Breast epithelium (tissue), 4 donors: ENCODE results near the gene ZNF76. TPM values are rescaled to one million over a fixed set of nuclear protein-coding genes. Genes with fewer than 3 reads are reported as not detected.

Source experiments
- DNase-seq, 2 donors: peaks; one replicate each; pipeline ENCODE4 v3.0.0-alpha.2; 2019; ENCODE audit warnings: low spot score in 2 of 2
- H3K27ac ChIP-seq, 2 donors: fragments of 200-600 bp; sonication (generic) in 1 of 2; one replicate each; pipeline ENCODE4 v1.5.1; 2016 to 2019; ENCODE audit warnings: mild to moderate bottlenecking in 1 of 2
- H3K27me3 ChIP-seq, 2 donors: fragments of 200-600 bp; sonication (generic) in 1 of 2; one replicate each; pipeline versions ENCODE4 v1.5.1 to v1.6.0; 2017 to 2019; ENCODE audit warnings: control low read depth in 1 of 2, mild to moderate bottlenecking in 1 of 2
- H3K36me3 ChIP-seq: fragments of 200-600 bp; one replicate; pipeline ENCODE4 v1.5.1; 2019
- H3K4me1 ChIP-seq, 2 donors: fragments of 200-600 bp; sonication (generic); one replicate each; pipeline ENCODE4 v1.5.1; 2016 to 2019; ENCODE audit warnings: control low read depth in 1 of 2
- H3K4me3 ChIP-seq, 3 donors: fragments of 200-600 bp; sonication (generic); 1 replicate in 2 of 3; 2 replicates in 1 of 3; pipeline ENCODE4 v1.5.1; 2016 to 2019; ENCODE audit warnings: mild to moderate bottlenecking in 3 of 3, moderate library complexity in 2 of 3
- H3K9me3 ChIP-seq, 2 donors: fragments of 200-600 bp; sonication (generic) in 1 of 2; one replicate each; pipeline ENCODE4 v1.5.1; 2016 to 2019; ENCODE audit warnings: control low read depth in 1 of 2
- POLR2A ChIP-seq: fragments of 450-650 bp; IDR thresholded peaks from one replicate; pipeline ENCODE4 v1.6.1; 2016; ENCODE audit warnings: antibody characterized with exemption, mild to moderate bottlenecking, moderate library complexity
- POLR2AphosphoS5 ChIP-seq, 3 donors: sonication (generic); formaldehyde crosslinking; IDR thresholded peaks; one replicate each; pipeline ENCODE4 v1.6.1; 2017; ENCODE audit warnings: antibody characterized with exemption in 3 of 3
- intact Hi-C: fragments of 100-400 bp; cut with DNase I; formaldehyde crosslinking; loops from one replicate; pipeline ENCODE4 v1.15.1; 2023; ENCODE audit warnings: low total_unique reads
- total RNA-seq, 3 donors: library from RNA; depleted of rRNA; stranded (reverse); fragments of >200 nt; gene quantifications; one replicate each; pipeline ENCODE4 v1.1.0, GENCODE V29; 2016
- TF ChIP-seq, protein P1 (sequence below), 3 donors: fragments of 450-650 bp; IDR thresholded peaks; one replicate each; pipeline ENCODE4 v1.5.1; 2016 to 2017; ENCODE audit warnings: antibody characterized with exemption in 3 of 3, mild to moderate bottlenecking in 3 of 3, moderate library complexity in 3 of 3

The ZNF76 gene
- total RNA-seq, 3 donors from 2014 or later, result 32.3 to 53.0 (median 46.9) TPM

DNA sequence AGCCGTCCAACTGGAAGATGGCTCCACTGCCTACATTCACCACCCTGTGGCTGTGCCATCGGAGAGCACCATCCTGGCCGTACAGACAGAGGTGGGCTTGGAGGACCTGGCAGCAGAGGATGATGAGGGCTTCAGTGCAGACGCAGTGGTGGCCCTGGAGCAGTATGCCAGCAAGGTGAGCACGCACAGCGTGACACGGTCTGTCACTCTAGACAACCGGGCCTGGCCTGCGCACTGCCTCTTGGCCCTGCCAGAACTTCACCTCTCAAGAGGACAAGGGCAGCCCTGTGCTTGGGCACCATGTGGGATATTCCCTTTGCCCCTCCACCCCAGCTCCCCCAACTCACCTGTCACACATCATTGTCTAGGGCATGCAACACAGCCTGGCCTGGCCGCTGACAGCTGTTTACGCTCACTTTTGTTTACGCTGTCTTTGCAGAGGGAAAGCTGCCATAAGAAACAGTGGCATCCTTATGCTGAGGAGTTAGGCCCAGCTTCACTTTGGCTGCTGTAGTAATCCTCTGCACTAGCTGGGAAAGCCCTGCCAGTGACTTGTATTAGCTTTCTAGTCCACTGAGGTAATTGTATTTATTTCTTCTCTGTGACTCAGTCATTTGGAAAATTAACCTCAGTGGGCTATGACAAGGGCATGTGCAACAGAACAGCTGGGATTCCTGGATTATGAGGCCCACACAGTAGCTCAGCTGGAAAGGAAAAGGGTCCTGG is 28.3 kb downstream of the ZNF76 start:
- H3K27ac ChIP-seq, result no peak overlapping the region

GRCh38 chr6:35288834-35289233 is 29.3 kb downstream of the ZNF76 start:
- Histone ChIP-seq H3K4me1 (no peaks in the 10 kb centered on the region), H3K9me3 (no peaks in the 10 kb centered on the region), H3K4me3 (no peak overlapping the region), H3K27ac (no peak overlapping the region), H3K36me3 (peaks cover 15% of the 10 kb centered on the region), H3K27me3 (no peaks in the 10 kb centered on the region)
- no peak for DNase-seq
- intact Hi-C loops, result no loop called here
- TF ChIP-seq, protein P1, sequence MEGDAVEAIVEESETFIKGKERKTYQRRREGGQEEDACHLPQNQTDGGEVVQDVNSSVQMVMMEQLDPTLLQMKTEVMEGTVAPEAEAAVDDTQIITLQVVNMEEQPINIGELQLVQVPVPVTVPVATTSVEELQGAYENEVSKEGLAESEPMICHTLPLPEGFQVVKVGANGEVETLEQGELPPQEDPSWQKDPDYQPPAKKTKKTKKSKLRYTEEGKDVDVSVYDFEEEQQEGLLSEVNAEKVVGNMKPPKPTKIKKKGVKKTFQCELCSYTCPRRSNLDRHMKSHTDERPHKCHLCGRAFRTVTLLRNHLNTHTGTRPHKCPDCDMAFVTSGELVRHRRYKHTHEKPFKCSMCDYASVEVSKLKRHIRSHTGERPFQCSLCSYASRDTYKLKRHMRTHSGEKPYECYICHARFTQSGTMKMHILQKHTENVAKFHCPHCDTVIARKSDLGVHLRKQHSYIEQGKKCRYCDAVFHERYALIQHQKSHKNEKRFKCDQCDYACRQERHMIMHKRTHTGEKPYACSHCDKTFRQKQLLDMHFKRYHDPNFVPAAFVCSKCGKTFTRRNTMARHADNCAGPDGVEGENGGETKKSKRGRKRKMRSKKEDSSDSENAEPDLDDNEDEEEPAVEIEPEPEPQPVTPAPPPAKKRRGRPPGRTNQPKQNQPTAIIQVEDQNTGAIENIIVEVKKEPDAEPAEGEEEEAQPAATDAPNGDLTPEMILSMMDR (IDR thresholded peaks at IDR 0.05), result no peak
- TF ChIP-seq POLR2A (no peak), POLR2AphosphoS5 (IDR thresholded peaks at IDR 0.05) (no peak)

More for the DNA sequence above, 28.3 kb downstream of the ZNF76 start:
- Histone ChIP-seq H3K27me3 (no peaks in the 10 kb centered on the region), H3K4me1 (no peaks in the 10 kb centered on the region), H3K4me3 (no peak overlapping the region), H3K36me3 (peaks cover 11% of the 10 kb centered on the region), H3K9me3 (no peaks in the 10 kb centered on the region)
- DNase-seq, result no peak
- TF ChIP-seq, protein P1 (IDR thresholded peaks at IDR 0.05), result no peak
- TF ChIP-seq POLR2A (no peak), POLR2AphosphoS5 (IDR thresholded peaks at IDR 0.05) (no peak)
- intact Hi-C loops, result no loop called here

DNA sequence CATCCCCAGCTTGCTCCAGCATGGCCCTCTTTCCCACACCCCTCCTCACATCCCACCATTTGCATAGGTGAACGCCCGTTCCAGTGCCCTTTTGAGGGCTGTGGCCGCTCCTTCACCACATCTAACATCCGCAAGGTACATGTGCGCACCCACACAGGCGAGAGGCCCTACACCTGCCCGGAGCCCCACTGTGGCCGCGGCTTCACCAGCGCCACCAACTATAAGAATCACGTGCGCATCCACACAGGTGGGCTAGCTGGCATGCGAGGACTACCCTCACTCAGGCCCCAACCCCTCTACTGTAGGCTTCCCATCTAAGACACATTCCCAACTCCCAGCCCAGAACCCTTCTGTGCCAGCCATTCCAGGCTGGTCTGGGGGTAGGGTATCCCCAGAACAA is 32.0 kb downstream of the ZNF76 start:
- no peak for DNase-seq
- Histone ChIP-seq H3K27me3 (no peaks in the 10 kb centered on the region), H3K27ac (no peak overlapping the region), H3K4me3 (no peak overlapping the region), H3K36me3 (peaks cover 15% of the 10 kb centered on the region), H3K9me3 (no peaks in the 10 kb centered on the region), H3K4me1 (no peaks in the 10 kb centered on the region)
- intact Hi-C loops, result no loop called here
- TF ChIP-seq, protein P1 (IDR thresholded peaks at IDR 0.05), result no peak
- no peak for TF ChIP-seq POLR2AphosphoS5 (IDR thresholded peaks at IDR 0.05)
- TF ChIP-seq POLR2A, result no peak

DNA sequence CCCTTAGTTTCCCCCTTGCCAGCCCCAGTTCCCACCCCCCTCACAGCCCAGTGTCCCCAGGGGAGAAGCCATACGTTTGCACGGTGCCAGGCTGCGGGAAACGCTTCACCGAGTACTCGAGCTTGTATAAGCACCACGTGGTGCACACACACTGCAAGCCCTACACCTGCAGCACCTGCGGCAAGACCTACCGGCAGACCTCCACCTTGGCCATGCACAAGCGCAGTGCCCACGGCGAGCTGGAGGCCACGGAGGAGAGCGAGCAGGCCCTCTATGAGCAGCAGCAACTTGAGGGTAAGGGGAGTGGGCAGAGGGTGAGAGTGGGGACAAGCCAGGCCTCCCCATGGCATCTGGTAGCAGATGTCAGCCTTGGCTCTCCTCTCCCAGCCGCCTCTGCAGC is 33.0 kb downstream of the ZNF76 start:
- no peaks in the 10 kb centered on the region for H3K27me3 ChIP-seq
- H3K27ac ChIP-seq, result no peak overlapping the region
- no peaks in the 10 kb centered on the region for H3K9me3 ChIP-seq
- DNase-seq, result no peak
- TF ChIP-seq POLR2AphosphoS5 (IDR thresholded peaks at IDR 0.05), result no peak
- TF ChIP-seq POLR2A, result no peak
- TF ChIP-seq, protein P1 (IDR thresholded peaks at IDR 0.05), result no peak
- peaks cover 3 to 6% of the 10 kb centered on the region in 2 donors for H3K4me1 ChIP-seq
- no peak overlapping the region for H3K4me3 ChIP-seq
- intact Hi-C loops, result no loop called here
- H3K36me3 ChIP-seq, result peaks cover 15% of the 10 kb centered on the region

GRCh38 chr6:35293681-35294080 is 34.1 kb downstream of the ZNF76 start:
- TF ChIP-seq, protein P1 (IDR thresholded peaks at IDR 0.05), result no peak
- TF ChIP-seq POLR2A (no peak), POLR2AphosphoS5 (IDR thresholded peaks at IDR 0.05) (no peak)
- intact Hi-C loops, result no loop called here
- H3K4me3 ChIP-seq, result no peak overlapping the region
- H3K27ac ChIP-seq, result no peak overlapping the region
- H3K9me3 ChIP-seq, result no peaks in the 10 kb centered on the region
- H3K4me1 ChIP-seq, result peaks cover 4 to 6% of the 10 kb centered on the region in 2 donors
- no peak for DNase-seq
- H3K36me3 ChIP-seq, result peaks cover 9% of the 10 kb centered on the region
- H3K27me3 ChIP-seq, result no peaks in the 10 kb centered on the region
